HG02885 (cell line): ENCODE data around the gene ATM.

ENCODE experiments used
- ATAC-seq: cut with Tn5 transposase; IDR thresholded peaks from one replicate; pipeline ENCODE4 v1.9.1; 2021; ENCODE audit warnings: mild to moderate bottlenecking; ENCODE audit not compliant: unreplicated experiment, poor library complexity

The ATM gene

GRCh38 chr11:108222574-108223347, at the start of gene ATM, which contains the start of gene NPAT:
ATM (plus strand) TSS chr11:108223067; CDS start chr11:108227625, 4,558 bp downstream.
NPAT (minus strand) TSS chr11:108222638; CDS start chr11:108222536, 102 bp downstream.
- peak; percentile 82 for ATAC-seq

- ATAC-seq = no peak
Observed at GRCh38 chr11:108177570-108177969, 45.3 kb upstream of the ATM start.

- no peak for ATAC-seq
Observed at GRCh38 chr11:108193725-108194124, 29.1 kb upstream of the ATM start.

- no peak for ATAC-seq
Observed at GRCh38 chr11:108196901-108197300, 26.0 kb upstream of the ATM start.

- peak; percentile 30 for ATAC-seq
Observed at GRCh38 chr11:108197351-108197750, 25.5 kb upstream of the ATM start.

GRCh38 chr11:108198833-108199232, 24.0 kb upstream of the ATM start:
- ATAC-seq = no peak

- peak; percentile 85 for ATAC-seq
Observed at GRCh38 chr11:108199446-108200321, 23.2 kb upstream of the ATM start.

- no peak for ATAC-seq
Observed at GRCh38 chr11:108203075-108203474, 19.8 kb upstream of the ATM start.

- no peak for ATAC-seq
Observed at GRCh38 chr11:108204376-108204775, 18.5 kb upstream of the ATM start.

- ATAC-seq = no peak
Observed at GRCh38 chr11:108204929-108205499, 17.9 kb upstream of the ATM start.

- no peak for ATAC-seq
Observed at GRCh38 chr11:108206171-108206570, 16.7 kb upstream of the ATM start.

- ATAC-seq = no peak
Observed at GRCh38 chr11:108206969-108207682, 15.7 kb upstream of the ATM start.

GRCh38 chr11:108207683-108208060, 15.2 kb upstream of the ATM start:
- ATAC-seq = no peak

- no peak for ATAC-seq
Observed at GRCh38 chr11:108210441-108210840, 12.4 kb upstream of the ATM start.

- ATAC-seq = no peak
Observed at GRCh38 chr11:108213784-108214183, 9.1 kb upstream of the ATM start.

GRCh38 chr11:108216988-108217387, 5.9 kb upstream of the ATM start:
- ATAC-seq = no peak

GRCh38 chr11:108218455-108218854, 4.4 kb upstream of the ATM start:
- ATAC-seq = no peak

- no peak for ATAC-seq
Observed at GRCh38 chr11:108218912-108219783, 3.7 kb upstream of the ATM start.

- no peak for ATAC-seq
Observed at GRCh38 chr11:108220721-108221336, 2.0 kb upstream of the ATM start.
